Measurements from ENCODE around the gene RPS14. TPM values are rescaled to one million over a fixed set of nuclear protein-coding genes. Genes with fewer than 3 reads are reported as not detected.

RPS14 gene
- total and polyA plus RNA-seq, 2 of the 4 experiments (the other 2 are of a cell fraction) = 6,296 to 7,310 TPM

DNA sequence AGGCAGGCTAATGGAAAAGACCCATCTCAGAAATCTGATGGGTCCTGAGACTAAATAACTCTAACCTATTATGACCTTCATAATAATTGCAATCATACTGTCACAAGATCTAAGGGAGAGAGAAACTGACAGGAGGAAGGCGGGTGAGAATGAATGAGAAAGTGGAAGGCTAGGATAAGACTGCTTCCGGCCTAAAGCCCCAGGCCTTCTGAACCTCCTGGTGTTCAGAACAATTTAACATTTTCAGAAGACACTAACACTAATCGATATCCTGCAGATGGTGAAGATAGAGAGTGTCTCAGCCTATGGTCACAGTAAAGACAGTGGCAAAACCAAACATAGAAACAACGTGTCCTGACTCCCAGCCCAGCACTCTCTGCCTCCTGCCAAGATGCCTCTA lies 1.2 kb downstream of the RPS14 start (continued):
- TF ChIP-seq CTCF (conservative IDR thresholded peaks at IDR 0.05; ENCODE audit: low read depth, low read length) (no peak), BHLHE40 (IDR thresholded peaks at IDR 0.05; ENCODE audit: low read depth, low read length) (no peak), RCOR1 (IDR thresholded peaks at IDR 0.05; ENCODE audit: insufficient replicate concordance, low read length) (no peak)

GRCh38 chr5:150447188-150447587 lies 2.4 kb downstream of the RPS14 start:
- Histone ChIP-seq H4K20me1 (ENCODE audit: insufficient read depth, low read length) (peaks cover 69% of the 10 kb centered on the region), H4K91ac (ENCODE audit: insufficient read depth, low read depth, low read length) (no peak overlapping the region), H2AK9ac (replicated peaks; ENCODE audit: low read depth, low read length, poor library complexity) (no peak overlapping the region), H3K9me1 (ENCODE audit: insufficient read depth, low read length) (peaks cover 9% of the 10 kb centered on the region), H2BK15ac (ENCODE audit: low read depth, low read length) (no peak overlapping the region), H3K27ac (ENCODE audit: insufficient read depth, low read length) (no peak overlapping the region), H2BK5ac (ENCODE audit: low read depth, low read length, poor library complexity, severe bottlenecking) (no peak overlapping the region), H2AFZ (replicated peaks; ENCODE audit: low read length, poor library complexity) (no peak overlapping the region), H3K4me3 (ENCODE audit: insufficient read depth, low read depth, low read length) (no peak overlapping the region), H3K36me3 (ENCODE audit: control insufficient read depth, insufficient read depth, low read length) (peaks cover 50% of the 10 kb centered on the region), H3K9ac (ENCODE audit: low read depth, low read length) (0 out of 2 replicates have a peak overlapping the region, but pooled peaks have one; percentile 71), H3K23ac (ENCODE audit: low read depth, low read length) (peak overlapping the region; percentile 41), H3K9me3 (ENCODE audit: control insufficient read depth, insufficient read depth, low read length) (no peaks in the 10 kb centered on the region), H2BK120ac (ENCODE audit: low read depth, low read length) (no peak overlapping the region), H2BK20ac (ENCODE audit: low read depth, low read length) (no peak overlapping the region), H3K14ac (replicated peaks; ENCODE audit: low read depth, low read length) (no peak overlapping the region), H2AK5ac (ENCODE audit: low read depth, low read length) (no peak overlapping the region), H4K5ac (ENCODE audit: low read depth, low read length) (no peak overlapping the region), H3K27me3 (ENCODE audit: control insufficient read depth, insufficient read depth, low read length) (no peaks in the 10 kb centered on the region), H3K4ac (ENCODE audit: low read depth, low read length) (no peak overlapping the region), H3K56ac (ENCODE audit: extremely low read depth, insufficient read depth, low read length) (no peak overlapping the region), H3K4me1 (ENCODE audit: control insufficient read depth, insufficient read depth, low read length) (peaks cover 4% of the 10 kb centered on the region), H3K4me2 (ENCODE audit: low read depth, low read length) (no peak overlapping the region), H3K79me1 (ENCODE audit: low read depth in 1 of 2, low read length in 2 of 2) (peaks cover 35 to 63% of the 10 kb centered on the region in 2 experiments), H3K18ac (ENCODE audit: low read depth, low read length) (no peak overlapping the region), H4K8ac (ENCODE audit: low read depth in 2 of 2, low read length in 2 of 2) (no peak overlapping the region)
- dilution Hi-C loops (cut with HindIII; ENCODE audit: low sequenced_read_pairs, unreplicated experiment) (no loop called here), intact Hi-C loops (cut with micrococcal nuclease) (no loop called here), in situ Hi-C loops (cut with MboI; ENCODE audit: low sequenced_read_pairs) (loop anchor here (25.0 kb wide), 2 partner anchors 610 to 810 kb away; no protein-coding TSS in a partner anchor)
- BruUV-seq (replicated peaks) = no TSS peak
- DNase-seq (no peak), ATAC-seq (ENCODE audit: low read depth) (no peak)
- CTCF ChIA-PET = no interaction called here
- 100% methylated on average over 3 of the region's 6 CpGs; no CpG with 5 or more reads in 1 of the 2 experiments for WGBS, 2 experiments (ENCODE audit: extremely low coverage in 2 of 2, insufficient read length in 1 of 2)
- POLR2A ChIA-PET (ENCODE audit: unreplicated experiment) = no interaction called here
- no peak for TF ChIP-seq FOS (IDR thresholded peaks at IDR 0.05; ENCODE audit: low read depth, low read length)
- TF ChIP-seq CEBPB (IDR thresholded peaks at IDR 0.05; ENCODE audit: low read depth, low read length) = no peak
- no peak for TF ChIP-seq MAZ (IDR thresholded peaks at IDR 0.05; ENCODE audit: borderline replicate concordance, low read depth, low read length)
- TF ChIP-seq BHLHE40 (IDR thresholded peaks at IDR 0.05; ENCODE audit: low read depth, low read length) = no peak
- TF ChIP-seq ELK1 (IDR thresholded peaks at IDR 0.05; ENCODE audit: borderline replicate concordance, low read depth, low read length) = no peak
- TF ChIP-seq RCOR1 (IDR thresholded peaks at IDR 0.05; ENCODE audit: insufficient replicate concordance, low read length) = no peak
- TF ChIP-seq RAD21 (IDR thresholded peaks at IDR 0.05; ENCODE audit: low read length) = no peak
- TF ChIP-seq USF2 (IDR thresholded peaks at IDR 0.05; ENCODE audit: low read depth, low read length) = no peak
- TF ChIP-seq MAFK (IDR thresholded peaks at IDR 0.05; ENCODE audit: low read depth, low read length) = no peak
- TF ChIP-seq CHD1 (IDR thresholded peaks at IDR 0.05; ENCODE audit: low read depth, low read length) = no peak
- TF ChIP-seq MXI1 (IDR thresholded peaks at IDR 0.05; ENCODE audit: borderline replicate concordance, low read depth, low read length) = no peak
